Measurements from ENCODE around the gene CEP57. TPM values are rescaled to one million over a fixed set of nuclear protein-coding genes. Genes with fewer than 3 reads are reported as not detected.

Gene CEP57
- 10 to 100 TPM; 39.9 to 47.3 TPM for total RNA-seq

GRCh38 chr11:95790123-95790932, at the start of gene CEP57:
TSS of gene CEP57 (plus strand) at chr11:95790498. CDS start at chr11:95790699, 201 bp downstream.
- Histone ChIP-seq H3K36me3 (no peaks in the 10 kb centered on the region), H3K4me1 (no peaks in the 10 kb centered on the region), H3K4me3 (peak within 1 kb of the TSS; percentile 91), H3K27me3 (no peaks in the 10 kb centered on the region), H3K27ac (peak within 1 kb of the TSS; percentile 96), H3K9ac (ENCODE audit: low read depth in 2 of 2, low read length in 2 of 2) (peak within 1 kb of the TSS; percentile 84 to 86), H3K9me3 (no peaks in the 10 kb centered on the region)
- intact Hi-C loops (cut with DNase I), result no loop called here
- DNase-seq, result peak; percentile 98
- no peak for TF ChIP-seq CTCF (IDR thresholded peaks at IDR 0.05)

- no peak overlapping the region for H3K27ac ChIP-seq
- H3K36me3 ChIP-seq, result no peaks in the 10 kb centered on the region
- intact Hi-C loops (cut with DNase I), result no loop called here
- H3K4me3 ChIP-seq, result no peak overlapping the region
- no peak for DNase-seq
- no peaks in the 10 kb centered on the region for H3K27me3 ChIP-seq
- H3K4me1 ChIP-seq, result no peaks in the 10 kb centered on the region
- no peak overlapping the region for H3K9ac ChIP-seq (ENCODE audit: low read depth in 2 of 2, low read length in 2 of 2)
- H3K9me3 ChIP-seq, result no peaks in the 10 kb centered on the region
- TF ChIP-seq CTCF (IDR thresholded peaks at IDR 0.05), result no peak
Observed at GRCh38 chr11:95750101-95750500, 40.2 kb upstream of the CEP57 start.

GRCh38 chr11:95751515-95751914, 38.8 kb upstream of the CEP57 start:
- DNase-seq, result no peak
- Histone ChIP-seq H3K9ac (ENCODE audit: low read depth in 2 of 2, low read length in 2 of 2) (no peak overlapping the region), H3K4me3 (no peak overlapping the region), H3K9me3 (no peaks in the 10 kb centered on the region), H3K27ac (no peak overlapping the region), H3K4me1 (no peaks in the 10 kb centered on the region), H3K27me3 (no peaks in the 10 kb centered on the region), H3K36me3 (no peaks in the 10 kb centered on the region)
- no peak for TF ChIP-seq CTCF (IDR thresholded peaks at IDR 0.05)
- intact Hi-C loops (cut with DNase I), result no loop called here

- Histone ChIP-seq H3K36me3 (no peaks in the 10 kb centered on the region), H3K4me3 (no peak overlapping the region), H3K27ac (no peak overlapping the region), H3K9me3 (no peaks in the 10 kb centered on the region), H3K9ac (ENCODE audit: low read depth in 2 of 2, low read length in 2 of 2) (no peak overlapping the region), H3K27me3 (no peaks in the 10 kb centered on the region), H3K4me1 (no peaks in the 10 kb centered on the region)
- DNase-seq, result no peak
- intact Hi-C loops (cut with DNase I), result loop anchor here (5.0 to 10.0 kb wide), 2 partner anchors 54 to 706 kb away; no protein-coding TSS in a partner anchor
- no peak for TF ChIP-seq CTCF (IDR thresholded peaks at IDR 0.05)
Observed at GRCh38 chr11:95760941-95761340, 29.4 kb upstream of the CEP57 start.

- no peaks in the 10 kb centered on the region for H3K27me3 ChIP-seq
- no peaks in the 10 kb centered on the region for H3K36me3 ChIP-seq
- H3K9me3 ChIP-seq, result no peaks in the 10 kb centered on the region
- no peaks in the 10 kb centered on the region for H3K4me1 ChIP-seq
- no peak overlapping the region for H3K4me3 ChIP-seq
- no peak for TF ChIP-seq CTCF (IDR thresholded peaks at IDR 0.05)
- H3K9ac ChIP-seq (ENCODE audit: low read depth in 2 of 2, low read length in 2 of 2), result no peak overlapping the region
- intact Hi-C loops (cut with DNase I), result loop anchor here (5.0 to 10.0 kb wide), 2 partner anchors 55 to 708 kb away; no protein-coding TSS in a partner anchor
- no peak overlapping the region for H3K27ac ChIP-seq
- no peak for DNase-seq
Observed at GRCh38 chr11:95762534-95762933, 27.8 kb upstream of the CEP57 start.
